HCT116 (cell line): Measurements from ENCODE around the gene FGFBP2. TPM values are rescaled to one million over a fixed set of nuclear protein-coding genes. Genes with fewer than 3 reads are reported as not detected.

Source experiments
- ATAC-seq: fragments of 200-7000 bp; cut with Tn5 transposase; 2 replicates; pipeline ENCODE4 v1.9.1; 2020; ENCODE audit warnings: mild to moderate bottlenecking, moderate library complexity
- BruUV-seq: library from RNA; stranded (reverse); fragments of 400-500 nt; replicated peaks from 2 replicates; lab custom pipeline; 2021; lab: Mats Ljungman, UMichigan
- CTCF ChIA-PET: fragments of 300-600 bp; sonication (Branson Sonifier 250); formaldehyde crosslinking; loops from one replicate; lab custom pipeline; 2021; ENCODE audit warnings: antibody characterized with exemption; lab: Charles Lee
- POLR2A ChIA-PET: fragments of 300-600, 350-600 bp; sonication (Branson Sonifier 250); formaldehyde crosslinking; loops from one replicate; lab custom pipeline; 2021; ENCODE audit warnings: antibody characterized with exemption; lab: Charles Lee
- RAD21 ChIA-PET, 2 experiments: fragments of 300-600 bp; sonication (Branson Sonifier 250); formaldehyde crosslinking; loops; one replicate each; lab custom pipeline; 2023; ENCODE audit warnings: low total read pairs in 2 of 2; ENCODE audit not compliant: uncharacterized antibody in 2 of 2, unreplicated experiment in 2 of 2, low non-redundant PET in 1 of 2; lab: Charles Lee
- DNase-seq: peaks from one replicate; pipeline ENCODE4 v3.0.0-alpha.2; 2010; ENCODE audit warnings: low read depth, low spot score
- H2AFZ ChIP-seq: fragments of 200-600 bp; shearing (Covaris generic), sonication (generic); 2 replicates; pipeline ENCODE4 v1.6.1; 2017; ENCODE audit warnings: low read depth, mixed run types, mixed read lengths, antibody characterized with exemption, low read length; ENCODE audit not compliant: poor library complexity, severe bottlenecking
- H3K27ac ChIP-seq: 2 replicates; pipeline ENCODE4 v1.5.1; 2012; ENCODE audit warnings: low read depth, low read length
- H3K27me3 ChIP-seq: fragments of 200-600 bp; sonication (generic); 2 replicates; pipeline ENCODE4 v1.6.1; 2016; ENCODE audit warnings: mixed run types, low read length, mixed read lengths; ENCODE audit not compliant: insufficient read depth
- H3K36me3 ChIP-seq, 2 experiments: fragments of 200-500 bp in 1 of 2; fragments of 200-600 bp in 1 of 2; sonication (Bioruptor generic) in 1 of 2; sonication (generic) in 1 of 2; 2 replicates each; pipeline versions ENCODE4 v1.5.1 to v1.6.1; 2014 to 2016; ENCODE audit warnings: low read length in 2 of 2, inconsistent platforms in 1 of 2, mixed read lengths in 1 of 2, mixed run types in 1 of 2; ENCODE audit not compliant: insufficient read depth in 2 of 2, control insufficient read depth in 1 of 2
- H3K4me1 ChIP-seq, 2 experiments: fragments of 200-600 bp in 1 of 2; sonication (generic) in 1 of 2; 2 replicates each; pipeline versions ENCODE4 v1.5.1 to v1.6.1; 2012 to 2017; ENCODE audit warnings: low read length in 2 of 2, inconsistent platforms in 1 of 2, mild to moderate bottlenecking in 1 of 2, mixed read lengths in 1 of 2, mixed run types in 1 of 2, moderate library complexity in 1 of 2; ENCODE audit not compliant: insufficient read depth in 2 of 2, control insufficient read depth in 1 of 2
- H3K4me2 ChIP-seq: fragments of 200-600 bp; sonication (generic); 2 replicates; pipeline ENCODE4 v1.6.1; 2017; ENCODE audit warnings: mixed run types, low read length, mixed read lengths
- H3K4me3 ChIP-seq, 2 experiments: fragments of 200-600 bp in 1 of 2; sonication (generic) in 1 of 2; replicated peaks in 1 of 2; 2 replicates each; pipeline ENCODE4 v1.5.1; 2011 to 2016; ENCODE audit warnings: low read length in 2 of 2, control low read depth in 1 of 2, low read depth in 1 of 2, mild to moderate bottlenecking in 1 of 2, mixed read lengths in 1 of 2, mixed run types in 1 of 2
- H3K79me2 ChIP-seq: fragments of 200-600 bp; sonication (generic); 2 replicates; pipeline ENCODE4 v1.6.1; 2017; ENCODE audit warnings: mild to moderate bottlenecking, mixed run types, low read length, moderate library complexity, mixed read lengths; ENCODE audit not compliant: insufficient read depth
- H3K9ac ChIP-seq: fragments of 200-600 bp; sonication (generic); 2 replicates; pipeline ENCODE4 v1.6.1; 2016; ENCODE audit warnings: low read length, mixed read lengths
- H3K9me2 ChIP-seq: fragments of 200-600 bp; sonication (generic), shearing (Covaris generic); 2 replicates; pipeline ENCODE4 v1.6.1; 2017; ENCODE audit warnings: mixed run types, mild to moderate bottlenecking, moderate library complexity; ENCODE audit not compliant: insufficient read depth
- H3K9me3 ChIP-seq, 2 experiments: fragments of 200-500 bp in 1 of 2; fragments of 200-600 bp in 1 of 2; sonication (Bioruptor generic) in 1 of 2; sonication (generic) in 1 of 2; 2 replicates each; pipeline ENCODE4 v1.6.1; 2014 to 2017; ENCODE audit warnings: low read length in 2 of 2, mixed read lengths in 2 of 2, inconsistent platforms in 1 of 2, low read depth in 1 of 2, mild to moderate bottlenecking in 1 of 2, mixed run types in 1 of 2, moderate library complexity in 1 of 2; ENCODE audit not compliant: control insufficient read depth in 1 of 2, insufficient read depth in 1 of 2
- H4K20me1 ChIP-seq: fragments of 200-600 bp; sonication (generic), shearing (Covaris generic); 2 replicates; pipeline ENCODE4 v1.6.1; 2017; ENCODE audit warnings: mixed run types, mild to moderate bottlenecking, moderate library complexity; ENCODE audit not compliant: insufficient read depth
- CBX3 ChIP-seq: IDR thresholded peaks from 2 replicates; pipeline ENCODE4 v1.6.1; 2012; ENCODE audit warnings: low read depth
- CEBPB ChIP-seq: IDR thresholded peaks from 2 replicates; pipeline ENCODE4 v1.6.1; 2012; ENCODE audit warnings: low read depth
- ELF1 ChIP-seq: IDR thresholded peaks from 2 replicates; pipeline ENCODE4 v1.6.1; 2012; ENCODE audit warnings: low read depth, borderline replicate concordance
- EZH2phosphoT487 ChIP-seq: fragments of 200-600 bp; IDR thresholded peaks from 2 replicates; pipeline ENCODE4 v1.6.1; 2018; ENCODE audit warnings: antibody characterized with exemption, borderline replicate concordance
- FOSL1 ChIP-seq: IDR thresholded peaks from 2 replicates; pipeline ENCODE4 v1.6.1; 2012; ENCODE audit warnings: low read depth
- JUND ChIP-seq: IDR thresholded peaks from 2 replicates; pipeline ENCODE4 v1.6.1; 2012
- POLR2A ChIP-seq: IDR thresholded peaks from 2 replicates; pipeline ENCODE4 v1.7.0; 2011; ENCODE audit warnings: borderline replicate concordance; ENCODE audit not compliant: insufficient read depth, insufficient read length; ENCODE audit errors: extremely low read depth
- RAD21 ChIP-seq: IDR thresholded peaks from 2 replicates; pipeline ENCODE4 v1.6.1; 2012; ENCODE audit warnings: low read depth, mild to moderate bottlenecking
- SIN3A ChIP-seq: IDR thresholded peaks from 2 replicates; pipeline ENCODE4 v1.6.1; 2012; ENCODE audit warnings: low read depth
- YY1 ChIP-seq: IDR thresholded peaks from 2 replicates; pipeline ENCODE4 v1.6.1; 2011; ENCODE audit warnings: low read length, low read depth, moderate library complexity, mild to moderate bottlenecking; ENCODE audit not compliant: insufficient replicate concordance; ENCODE audit errors: extremely low read depth
- intact Hi-C: fragments of 100-400 bp; cut with micrococcal nuclease; formaldehyde crosslinking; loops from 2 replicates; pipeline ENCODE4 v1.10.0; 2022
- total RNA-seq: library from RNA; stranded (reverse); gene quantifications from one replicate; pipeline ENCODE4 v1.2.1, GENCODE V29; 2021; ENCODE audit not compliant: unreplicated experiment
- TF ChIP-seq, protein P1 (sequence below): IDR thresholded peaks from 2 replicates; pipeline ENCODE4 v1.6.1; 2012
- TF ChIP-seq, protein P2 (sequence below): IDR thresholded peaks from 2 replicates; pipeline ENCODE4 v1.6.1; 2011; ENCODE audit warnings: mild to moderate bottlenecking, low read length, moderate library complexity; ENCODE audit not compliant: insufficient replicate concordance; ENCODE audit errors: extremely low read depth
- TF ChIP-seq, protein P3 (sequence below), 3 experiments: fragments of 200-600 bp in 1 of 3; sonication (generic) in 1 of 3; IDR thresholded peaks in 2 of 3; conservative IDR thresholded peaks in 1 of 3; 2 replicates each; pipeline ENCODE4 v1.5.1; 2012 to 2017; ENCODE audit warnings: low read depth in 2 of 3, low read length in 2 of 3, antibody characterized with exemption in 1 of 3, borderline replicate concordance in 1 of 3, control low read depth in 1 of 3, mild to moderate bottlenecking in 1 of 3, mixed read lengths in 1 of 3, mixed run types in 1 of 3, moderate library complexity in 1 of 3; ENCODE audit not compliant: insufficient read depth in 1 of 3
- TF ChIP-seq, protein P4 (sequence below): IDR thresholded peaks from 2 replicates; pipeline ENCODE4 v1.6.1; 2012

The FGFBP2 gene
- total RNA-seq, 1 experiment from 2014 or later, result not detected

DNA sequence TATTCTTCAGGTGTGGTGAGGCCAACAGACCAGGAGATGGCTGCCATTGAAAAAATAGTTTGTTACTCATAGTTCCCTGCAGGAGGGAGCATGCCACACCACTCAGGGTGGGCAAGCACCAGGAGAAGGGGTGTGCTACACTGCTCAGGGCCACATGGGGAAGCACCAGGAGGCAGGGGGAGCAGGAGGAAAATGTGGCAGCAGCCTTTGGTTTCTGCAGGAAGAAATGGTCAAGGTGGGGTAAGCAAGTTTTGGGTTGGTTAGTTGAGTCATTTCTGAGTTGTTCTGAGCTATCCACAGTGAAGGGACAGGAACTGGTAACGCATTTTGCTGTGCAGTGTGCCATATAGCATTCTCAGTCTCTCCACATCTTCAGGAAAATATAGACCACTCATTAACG is 48.2 kb downstream of the FGFBP2 start:
- Histone ChIP-seq H3K4me3 (no peak overlapping the region), H3K79me2 (no peaks in the 10 kb centered on the region), H3K27ac (no peak overlapping the region), H3K36me3 (no peaks in the 10 kb centered on the region), H3K27me3 (no peaks in the 10 kb centered on the region), H3K9me3 (no peaks in the 10 kb centered on the region), H3K4me2 (0 out of 2 replicates have a peak overlapping the region, but pooled peaks have one; percentile 52), H2AFZ (no peak overlapping the region), H3K9ac (no peak overlapping the region), H3K9me2 (no peaks in the 10 kb centered on the region), H3K4me1 (peaks cover 0 to 36% of the 10 kb centered on the region in 2 experiments; a peak in 2 of 4 replicates), H4K20me1 (no peaks in the 10 kb centered on the region)
- intact Hi-C loops, result no loop called here
- BruUV-seq, result no TSS peak
- CTCF ChIA-PET, result interaction anchor here (1.4 kb wide), 1 partner anchor 32 kb away, joined by 4 read pairs; no protein-coding TSS in a partner anchor
- RAD21 ChIA-PET, result no interaction called here
- ATAC-seq (0 out of 2 replicates have a peak, but pooled peaks have one; percentile 47), DNase-seq (no peak)
- POLR2A ChIA-PET, result no interaction called here
- TF ChIP-seq FOSL1 (no peak), SIN3A (no peak), YY1 (no peak), CBX3 (no peak), JUND (no peak), ELF1 (no peak), CEBPB (no peak), RAD21 (no peak), EZH2phosphoT487 (no peak), POLR2A (no peak)
- TF ChIP-seq, protein P1, sequence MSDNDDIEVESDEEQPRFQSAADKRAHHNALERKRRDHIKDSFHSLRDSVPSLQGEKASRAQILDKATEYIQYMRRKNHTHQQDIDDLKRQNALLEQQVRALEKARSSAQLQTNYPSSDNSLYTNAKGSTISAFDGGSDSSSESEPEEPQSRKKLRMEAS, result no peak
- TF ChIP-seq, protein P2, sequence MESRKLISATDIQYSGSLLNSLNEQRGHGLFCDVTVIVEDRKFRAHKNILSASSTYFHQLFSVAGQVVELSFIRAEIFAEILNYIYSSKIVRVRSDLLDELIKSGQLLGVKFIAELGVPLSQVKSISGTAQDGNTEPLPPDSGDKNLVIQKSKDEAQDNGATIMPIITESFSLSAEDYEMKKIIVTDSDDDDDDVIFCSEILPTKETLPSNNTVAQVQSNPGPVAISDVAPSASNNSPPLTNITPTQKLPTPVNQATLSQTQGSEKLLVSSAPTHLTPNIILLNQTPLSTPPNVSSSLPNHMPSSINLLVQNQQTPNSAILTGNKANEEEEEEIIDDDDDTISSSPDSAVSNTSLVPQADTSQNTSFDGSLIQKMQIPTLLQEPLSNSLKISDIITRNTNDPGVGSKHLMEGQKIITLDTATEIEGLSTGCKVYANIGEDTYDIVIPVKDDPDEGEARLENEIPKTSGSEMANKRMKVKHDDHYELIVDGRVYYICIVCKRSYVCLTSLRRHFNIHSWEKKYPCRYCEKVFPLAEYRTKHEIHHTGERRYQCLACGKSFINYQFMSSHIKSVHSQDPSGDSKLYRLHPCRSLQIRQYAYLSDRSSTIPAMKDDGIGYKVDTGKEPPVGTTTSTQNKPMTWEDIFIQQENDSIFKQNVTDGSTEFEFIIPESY, result no peak
- TF ChIP-seq, protein P3, sequence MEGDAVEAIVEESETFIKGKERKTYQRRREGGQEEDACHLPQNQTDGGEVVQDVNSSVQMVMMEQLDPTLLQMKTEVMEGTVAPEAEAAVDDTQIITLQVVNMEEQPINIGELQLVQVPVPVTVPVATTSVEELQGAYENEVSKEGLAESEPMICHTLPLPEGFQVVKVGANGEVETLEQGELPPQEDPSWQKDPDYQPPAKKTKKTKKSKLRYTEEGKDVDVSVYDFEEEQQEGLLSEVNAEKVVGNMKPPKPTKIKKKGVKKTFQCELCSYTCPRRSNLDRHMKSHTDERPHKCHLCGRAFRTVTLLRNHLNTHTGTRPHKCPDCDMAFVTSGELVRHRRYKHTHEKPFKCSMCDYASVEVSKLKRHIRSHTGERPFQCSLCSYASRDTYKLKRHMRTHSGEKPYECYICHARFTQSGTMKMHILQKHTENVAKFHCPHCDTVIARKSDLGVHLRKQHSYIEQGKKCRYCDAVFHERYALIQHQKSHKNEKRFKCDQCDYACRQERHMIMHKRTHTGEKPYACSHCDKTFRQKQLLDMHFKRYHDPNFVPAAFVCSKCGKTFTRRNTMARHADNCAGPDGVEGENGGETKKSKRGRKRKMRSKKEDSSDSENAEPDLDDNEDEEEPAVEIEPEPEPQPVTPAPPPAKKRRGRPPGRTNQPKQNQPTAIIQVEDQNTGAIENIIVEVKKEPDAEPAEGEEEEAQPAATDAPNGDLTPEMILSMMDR (IDR thresholded peaks at IDR 0.05 in 2 of 3, conservative IDR thresholded peaks at IDR 0.05 in 1 of 3; ENCODE audit: borderline replicate concordance in 1 of 3, insufficient read depth in 1 of 3, low read depth in 2 of 3, low read length in 2 of 3), result no peak
- TF ChIP-seq, protein P4, sequence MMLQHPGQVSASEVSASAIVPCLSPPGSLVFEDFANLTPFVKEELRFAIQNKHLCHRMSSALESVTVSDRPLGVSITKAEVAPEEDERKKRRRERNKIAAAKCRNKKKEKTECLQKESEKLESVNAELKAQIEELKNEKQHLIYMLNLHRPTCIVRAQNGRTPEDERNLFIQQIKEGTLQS, result no peak
